Measurements from ENCODE around the gene EVA1A. TPM values are rescaled to one million over a fixed set of nuclear protein-coding genes. Genes with fewer than 3 reads are reported as not detected.

Gene EVA1A
- total RNA-seq, 8 experiments from 2014 or later: 0.36 to 9.0 (median 3.8) TPM

GRCh38 chr2:75582840-75583239 lies 22.1 kb upstream of the EVA1A start:
- in situ Hi-C loops (cut with MboI; ENCODE audit: low pct_unique_long_range_greater_than_20kb in 2 of 9, low sequenced_read_pairs in 9 of 9, unreplicated experiment in 9 of 9): no loop called here
- Histone ChIP-seq H3K4me3 (no peak overlapping the region), H3K27ac (no peak overlapping the region), H3K4me1 (replicated peaks in 1 of 2) (no peaks in the 10 kb centered on the region)
- ATAC-seq (replicated peaks in 6 of 8): no peak
- 7 to 83% (median 50%) methylated on average over 1 of the region's 1 CpG for WGBS, 10 experiments

- in situ Hi-C loops (cut with MboI; ENCODE audit: low pct_unique_long_range_greater_than_20kb in 2 of 9, low sequenced_read_pairs in 9 of 9, unreplicated experiment in 9 of 9): no loop called here
- WGBS, 10 experiments: 50 to 100% (median 87%) methylated on average over 1 of the region's 1 CpG; no CpG with 5 or more reads in 2 of the 10 experiments
- no peak overlapping the region for H3K27ac ChIP-seq
- no peaks in the 10 kb centered on the region for H3K4me1 ChIP-seq (replicated peaks in 1 of 2)
- ATAC-seq (replicated peaks in 6 of 8): no peak
- no peak overlapping the region for H3K4me3 ChIP-seq
Observed at GRCh38 chr2:75580606-75581005, 19.9 kb upstream of the EVA1A start.

DNA sequence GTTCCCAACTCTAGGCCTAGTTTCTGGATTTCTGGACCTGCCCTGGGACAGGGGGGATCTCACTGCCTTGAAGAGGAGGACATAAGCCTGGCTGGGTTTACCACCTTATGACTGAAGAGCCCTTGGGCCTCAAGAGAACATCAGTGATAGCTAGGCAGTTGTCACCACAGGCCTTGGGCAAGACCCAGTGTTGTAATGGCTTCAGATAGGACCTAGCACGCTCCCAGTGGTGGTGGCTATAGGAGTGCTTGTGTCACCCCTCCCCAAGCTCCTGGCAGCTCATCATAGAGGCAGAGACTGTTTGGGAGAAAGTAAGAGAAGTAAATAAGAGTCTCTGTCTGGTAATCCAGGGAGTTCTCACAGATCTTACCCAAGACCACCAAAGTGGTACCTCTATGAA lies 19.4 kb upstream of the EVA1A start:
- Histone ChIP-seq H3K27ac (no peak overlapping the region), H3K4me1 (replicated peaks in 1 of 2) (no peaks in the 10 kb centered on the region), H3K4me3 (no peak overlapping the region)
- in situ Hi-C loops (cut with MboI; ENCODE audit: low pct_unique_long_range_greater_than_20kb in 2 of 9, low sequenced_read_pairs in 9 of 9, unreplicated experiment in 9 of 9): no loop called here
- 100% methylated on average over 1 of the region's 1 CpG; no CpG with 5 or more reads in 8 of the 10 experiments for WGBS, 10 experiments
- ATAC-seq (replicated peaks in 6 of 8): no peak

GRCh38 chr2:75579186-75579585 lies 18.4 kb upstream of the EVA1A start:
- in situ Hi-C loops (cut with MboI; ENCODE audit: low pct_unique_long_range_greater_than_20kb in 2 of 9, low sequenced_read_pairs in 9 of 9, unreplicated experiment in 9 of 9): no loop called here
- no peak overlapping the region for H3K27ac ChIP-seq
- H3K4me3 ChIP-seq: no peak overlapping the region
- ATAC-seq (replicated peaks in 6 of 8): peak in 1 of 8 experiments; percentile 44
- no peaks in the 10 kb centered on the region for H3K4me1 ChIP-seq (replicated peaks in 1 of 2)

DNA sequence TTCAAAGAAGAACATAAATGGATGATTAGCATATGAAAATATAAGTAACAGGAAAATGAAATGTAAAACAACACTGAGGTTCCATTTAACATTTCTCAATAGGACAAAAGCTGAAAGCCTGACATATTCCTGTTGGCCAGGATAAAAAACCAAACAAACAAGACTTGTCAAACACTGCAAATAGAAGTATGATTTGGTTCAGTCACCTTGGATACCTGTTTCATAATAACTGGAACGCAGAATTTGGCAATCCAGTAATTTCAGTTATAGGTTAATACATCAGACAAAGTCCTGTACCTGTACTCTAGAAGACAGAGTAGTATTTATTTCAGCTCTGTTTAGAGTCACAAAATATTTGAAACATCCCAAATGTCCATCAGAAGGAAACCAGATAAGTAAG lies 16.5 kb upstream of the EVA1A start:
- Histone ChIP-seq H3K27ac (no peak overlapping the region), H3K4me3 (no peak overlapping the region), H3K4me1 (replicated peaks in 1 of 2) (no peaks in the 10 kb centered on the region)
- WGBS, 10 experiments: 0 to 100% (median 84%) methylated on average over 1 of the region's 1 CpG; no CpG with 5 or more reads in 2 of the 10 experiments
- in situ Hi-C loops (cut with MboI; ENCODE audit: low pct_unique_long_range_greater_than_20kb in 2 of 9, low sequenced_read_pairs in 9 of 9, unreplicated experiment in 9 of 9): no loop called here
- ATAC-seq (replicated peaks in 6 of 8): no peak

DNA sequence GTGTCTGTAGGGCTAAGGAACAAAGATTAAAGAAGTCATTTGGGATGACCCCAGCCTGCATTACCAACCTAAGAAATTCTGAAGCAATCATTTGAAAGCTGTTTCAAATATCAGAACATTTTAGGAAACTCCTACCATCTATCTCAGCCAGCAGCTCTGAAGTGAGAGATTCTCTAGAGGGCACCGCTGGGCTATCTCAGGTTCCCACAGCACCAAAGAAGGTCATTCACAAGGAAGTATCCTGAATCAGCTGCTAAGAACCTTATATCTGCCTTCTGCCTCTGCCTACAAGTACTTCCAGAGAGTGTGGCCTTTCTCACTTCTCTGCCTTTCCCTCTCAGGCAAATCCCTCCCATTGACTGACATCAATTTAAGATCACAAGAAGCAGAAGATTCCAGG lies 13.4 kb upstream of the EVA1A start:
- WGBS, 10 experiments: 29 to 100% (median 89%) methylated on average over 1 of the region's 1 CpG; no CpG with 5 or more reads in 5 of the 10 experiments
- Histone ChIP-seq H3K27ac (no peak overlapping the region), H3K4me3 (no peak overlapping the region), H3K4me1 (replicated peaks in 1 of 2) (no peaks in the 10 kb centered on the region)
- no peak for ATAC-seq (replicated peaks in 6 of 8)
- in situ Hi-C loops (cut with MboI; ENCODE audit: low pct_unique_long_range_greater_than_20kb in 2 of 9, low sequenced_read_pairs in 9 of 9, unreplicated experiment in 9 of 9): no loop called here

GRCh38 chr2:75573145-75573878 lies 12.6 kb upstream of the EVA1A start:
- no peak for ATAC-seq (replicated peaks in 6 of 8)
- in situ Hi-C loops (cut with MboI; ENCODE audit: low pct_unique_long_range_greater_than_20kb in 2 of 9, low sequenced_read_pairs in 9 of 9, unreplicated experiment in 9 of 9): no loop called here
- Histone ChIP-seq H3K4me1 (replicated peaks in 1 of 2) (no peaks in the 10 kb centered on the region), H3K4me3 (no peak overlapping the region), H3K27ac (no peak overlapping the region)
- 40 to 100% (median 60%) methylated on average over 1 of the region's 1 CpG; no CpG with 5 or more reads in 6 of the 10 experiments for WGBS, 10 experiments

GRCh38 chr2:75571730-75572430 lies 11.1 kb upstream of the EVA1A start:
- no peak overlapping the region for H3K27ac ChIP-seq
- WGBS, 10 experiments: 0 to 100% (median 71%) methylated on average over 1 to 4 of the region's 4 CpGs

GRCh38 chr2:75570948-75571729 lies 10.4 kb upstream of the EVA1A start:
- H3K4me3 ChIP-seq: no peak overlapping the region
- in situ Hi-C loops (cut with MboI; ENCODE audit: low pct_unique_long_range_greater_than_20kb in 2 of 9, low sequenced_read_pairs in 9 of 9, unreplicated experiment in 9 of 9): no loop called here
- ATAC-seq (replicated peaks in 6 of 8): peak in 4 of 8 experiments; percentile 14 to 94 (median 34)
- 44 to 73% (median 47%) methylated on average over 1 to 6 of the region's 7 CpGs; no CpG with 5 or more reads in 3 of the 10 experiments for WGBS, 10 experiments
- H3K4me1 ChIP-seq (replicated peaks in 1 of 2): peaks cover 0 to 4% of the 10 kb centered on the region in 2 donors
- H3K27ac ChIP-seq: no peak overlapping the region

More at GRCh38 chr2:75571730-75572430, 11.1 kb upstream of the EVA1A start:
- H3K4me3 ChIP-seq: no peak overlapping the region
- no peak for ATAC-seq (replicated peaks in 6 of 8)
- no peaks in the 10 kb centered on the region for H3K4me1 ChIP-seq (replicated peaks in 1 of 2)
- in situ Hi-C loops (cut with MboI; ENCODE audit: low pct_unique_long_range_greater_than_20kb in 2 of 9, low sequenced_read_pairs in 9 of 9, unreplicated experiment in 9 of 9): no loop called here

DNA sequence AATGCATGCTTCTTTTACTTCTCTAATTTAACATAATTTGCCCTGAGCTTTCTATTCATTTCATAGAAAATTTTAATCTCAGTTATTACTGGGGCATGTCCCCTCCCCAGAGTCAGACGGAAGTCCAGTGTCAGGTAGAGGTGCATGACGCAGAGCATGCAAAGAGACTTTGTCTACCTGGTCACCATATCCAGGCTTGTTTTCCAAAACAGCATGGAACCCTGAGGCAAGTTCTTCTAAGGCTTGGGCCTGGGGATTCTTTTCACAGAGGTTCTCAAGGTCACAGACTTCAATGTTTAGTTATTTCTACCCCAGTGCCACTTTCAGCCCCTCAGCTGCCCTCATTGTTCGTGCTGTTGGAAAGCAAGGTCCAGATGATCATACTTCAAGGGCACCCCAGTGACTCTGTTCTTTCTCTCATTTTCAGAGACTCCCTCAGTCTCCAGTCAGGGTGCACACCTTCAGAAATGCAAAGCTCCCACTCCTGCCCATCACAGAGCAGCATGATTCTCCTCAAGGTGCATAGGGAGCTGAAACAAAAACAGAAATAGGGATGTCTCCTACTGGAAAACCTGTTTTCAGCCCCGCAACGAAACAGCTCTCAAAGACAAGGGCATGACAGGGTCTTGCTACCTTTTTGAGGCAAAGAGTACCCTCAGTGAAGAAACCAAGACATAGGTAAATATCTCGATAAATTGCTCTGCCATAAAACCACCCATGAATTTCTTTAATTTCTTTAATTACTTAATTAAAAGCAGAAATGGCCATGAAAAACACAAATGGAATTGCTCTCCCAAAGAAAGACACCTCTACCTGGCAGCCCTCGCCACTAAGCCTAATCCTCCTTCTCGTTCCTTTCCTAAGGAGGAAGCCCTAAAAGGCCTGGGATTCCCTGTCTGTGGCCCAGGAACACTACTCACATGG lies 9.5 kb upstream of the EVA1A start:
- in situ Hi-C loops (cut with MboI; ENCODE audit: low pct_unique_long_range_greater_than_20kb in 2 of 9, low sequenced_read_pairs in 9 of 9, unreplicated experiment in 9 of 9): no loop called here
- Histone ChIP-seq H3K4me3 (no peak overlapping the region), H3K4me1 (replicated peaks in 1 of 2) (peaks cover 0 to 5% of the 10 kb centered on the region in 2 donors), H3K27ac (no peak overlapping the region)
- ATAC-seq (replicated peaks in 6 of 8): no peak
- WGBS, 10 experiments: 53 to 100% (median 91%) methylated on average over 1 to 8 of the region's 8 CpGs; no CpG with 5 or more reads in 2 of the 10 experiments

DNA sequence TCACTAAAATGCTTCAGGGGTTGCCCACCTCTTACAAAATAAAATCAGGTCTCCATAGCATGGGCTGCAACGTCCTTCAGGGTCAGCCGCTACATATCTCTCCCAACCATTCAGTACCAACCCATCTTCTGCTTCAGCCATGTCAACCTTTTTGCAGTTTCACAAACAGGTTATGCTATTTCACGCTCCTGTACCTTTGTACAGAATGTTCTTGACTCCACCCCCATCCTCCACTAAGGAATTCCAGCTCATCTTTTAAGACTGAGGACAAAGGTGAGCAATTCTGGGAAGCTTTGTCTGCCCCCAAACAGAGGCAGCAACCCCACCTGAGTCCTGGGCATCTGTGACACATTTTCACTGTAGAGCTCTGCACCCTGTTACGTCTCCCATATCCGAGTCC lies 8.8 kb upstream of the EVA1A start:
- in situ Hi-C loops (cut with MboI; ENCODE audit: low pct_unique_long_range_greater_than_20kb in 2 of 9, low sequenced_read_pairs in 9 of 9, unreplicated experiment in 9 of 9): no loop called here
- 70 to 100% (median 85%) methylated on average over 2 to 4 of the region's 5 CpGs; no CpG with 5 or more reads in 3 of the 10 experiments for WGBS, 10 experiments

DNA sequence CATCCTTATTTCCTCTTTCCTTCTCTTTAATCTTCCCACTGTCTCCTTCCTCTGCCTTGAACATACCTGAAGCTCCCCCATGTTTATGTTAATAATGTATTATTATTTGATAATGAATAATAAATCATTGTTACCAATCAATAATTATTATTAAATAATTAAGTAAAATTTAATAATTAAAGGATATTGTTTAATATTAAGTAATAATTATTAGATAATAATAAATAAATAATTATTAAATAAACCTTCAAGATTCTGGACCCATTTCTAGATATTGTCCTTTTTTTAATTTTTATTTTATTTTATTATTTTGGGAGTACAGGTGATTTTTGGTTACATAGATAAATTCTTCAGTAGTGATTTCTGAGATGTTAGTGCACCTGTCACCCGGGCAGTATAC lies 7.4 kb upstream of the EVA1A start:
- H3K4me1 ChIP-seq (replicated peaks in 1 of 2): peaks cover 0 to 5% of the 10 kb centered on the region in 2 donors
- no peak overlapping the region for H3K27ac ChIP-seq
- H3K4me3 ChIP-seq: no peak overlapping the region
- 82 to 100% (median 94%) methylated on average over 1 of the region's 1 CpG; no CpG with 5 or more reads in 2 of the 10 experiments for WGBS, 10 experiments
- ATAC-seq (replicated peaks in 6 of 8): no peak
- in situ Hi-C loops (cut with MboI; ENCODE audit: low pct_unique_long_range_greater_than_20kb in 2 of 9, low sequenced_read_pairs in 9 of 9, unreplicated experiment in 9 of 9): no loop called here

More for the DNA sequence above, 8.8 kb upstream of the EVA1A start:
- H3K4me3 ChIP-seq: no peak overlapping the region
- H3K4me1 ChIP-seq (replicated peaks in 1 of 2): peaks cover 0 to 5% of the 10 kb centered on the region in 2 donors
- ATAC-seq (replicated peaks in 6 of 8): no peak
- H3K27ac ChIP-seq: no peak overlapping the region
